GM18526 (cell line): ENCODE data around the gene PCDH15.

Source experiments
- POLR2A ChIP-seq: IDR thresholded peaks from 3 replicates; pipeline ENCODE4 v1.6.1; 2011; ENCODE audit not compliant: insufficient read length; ENCODE audit errors: extremely low read depth

The PCDH15 gene

DNA sequence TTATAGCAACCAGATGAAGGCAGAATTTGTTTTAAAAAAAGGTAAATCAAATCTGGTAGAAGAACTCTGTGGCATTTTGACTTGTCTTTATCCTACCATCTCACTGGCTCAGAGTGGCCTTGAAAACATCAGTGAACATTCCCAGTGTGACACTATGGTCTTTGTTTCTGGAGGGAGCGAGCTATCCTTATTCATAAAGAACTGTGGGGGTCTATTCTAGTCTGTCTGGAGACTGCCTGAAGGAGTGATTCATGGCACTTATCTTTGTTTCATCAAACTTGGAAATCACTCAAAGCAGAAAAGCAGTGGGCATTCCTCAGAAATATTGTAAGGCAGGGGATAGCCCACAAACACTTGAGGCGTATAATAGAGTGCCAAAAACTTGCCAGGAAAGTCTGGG, 719.1 kb downstream of the PCDH15 start:
- no peak for TF ChIP-seq POLR2A

GRCh38 chr10:54067361-54067760, 733.7 kb downstream of the PCDH15 start:
- no peak for TF ChIP-seq POLR2A

DNA sequence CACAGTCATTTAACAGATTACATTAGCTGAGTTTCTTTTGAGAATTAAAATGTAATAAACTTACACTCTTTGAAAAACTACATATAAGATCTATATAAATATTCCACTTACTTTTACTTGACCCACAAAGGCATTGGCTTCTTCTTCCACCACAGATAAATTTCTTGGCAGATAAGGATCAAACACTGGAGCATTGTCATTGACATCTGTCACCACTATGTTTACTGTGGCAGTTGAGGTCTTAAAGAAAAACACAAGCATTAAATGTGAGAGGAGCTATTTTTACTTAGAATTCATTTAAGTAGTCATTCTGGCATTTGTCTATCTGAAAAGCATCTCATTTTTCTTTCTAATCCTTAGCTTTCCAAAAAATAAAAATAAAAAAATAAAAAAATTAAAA, 734.4 kb downstream of the PCDH15 start:
- no peak for TF ChIP-seq POLR2A

DNA sequence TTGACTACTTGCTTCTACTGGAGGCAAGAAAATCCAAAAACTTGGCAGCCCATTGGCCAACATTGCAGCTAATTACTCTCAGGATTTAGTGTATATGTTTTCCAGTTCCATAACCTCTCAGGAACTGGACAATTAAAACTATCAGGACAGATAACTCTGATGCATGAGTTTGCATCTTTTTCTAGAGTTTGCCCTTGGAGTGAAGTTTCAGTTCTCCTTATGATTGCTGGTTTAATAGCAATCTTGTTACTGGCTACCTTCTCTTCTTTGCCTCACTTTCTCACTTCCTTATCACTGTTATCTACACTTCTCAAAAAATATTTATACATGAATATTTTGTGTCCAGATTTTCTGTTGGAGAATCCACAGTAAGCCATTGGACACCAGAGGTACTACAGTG, 735.9 kb downstream of the PCDH15 start:
- no peak for TF ChIP-seq POLR2A

DNA sequence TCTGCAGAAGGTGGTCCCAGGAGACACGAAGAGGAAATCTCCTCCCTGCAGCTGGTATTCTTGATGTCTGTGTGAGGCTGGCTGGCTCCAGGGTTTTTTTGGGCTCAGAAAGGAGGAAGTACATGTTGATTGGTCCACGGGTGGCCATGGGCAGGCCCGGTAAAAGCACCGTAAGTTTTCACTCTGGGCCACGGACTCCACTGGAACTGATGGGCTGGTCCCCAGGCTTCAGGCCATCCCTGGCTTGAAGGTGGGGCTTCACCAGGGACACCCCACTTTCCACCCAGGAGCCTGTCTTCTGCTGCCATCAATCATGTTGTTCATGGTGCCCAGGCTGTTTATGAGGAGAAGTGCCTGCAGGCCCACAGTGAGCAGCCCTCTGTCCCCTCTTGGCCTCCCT, 736.8 kb downstream of the PCDH15 start:
- no peak for TF ChIP-seq POLR2A

- no peak for TF ChIP-seq POLR2A
Observed at GRCh38 chr10:54063514-54063913, 737.5 kb downstream of the PCDH15 start.

- TF ChIP-seq POLR2A, result no peak
Observed at GRCh38 chr10:54060572-54060971, 740.5 kb downstream of the PCDH15 start.

GRCh38 chr10:54057357-54057756, 743.7 kb downstream of the PCDH15 start:
- TF ChIP-seq POLR2A, result no peak

DNA sequence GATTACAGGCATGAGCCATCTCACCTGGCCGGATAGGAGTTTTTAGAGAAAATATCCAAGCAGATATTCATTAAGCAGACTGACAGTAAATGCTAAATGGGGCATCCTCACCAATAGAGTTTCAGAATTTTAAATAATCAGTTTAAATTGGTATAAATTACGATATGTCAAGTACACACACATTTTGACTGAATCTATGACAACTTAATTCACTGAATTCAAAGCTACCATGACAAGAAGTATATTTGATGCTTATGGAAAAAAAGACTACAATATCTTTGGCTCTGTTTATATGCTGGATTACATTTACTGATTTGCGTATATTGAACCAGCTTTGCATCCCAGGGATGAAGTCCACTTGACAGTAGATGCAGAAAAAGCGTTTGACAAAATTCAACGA, 774.7 kb downstream of the PCDH15 start:
- TF ChIP-seq POLR2A, result no peak

DNA sequence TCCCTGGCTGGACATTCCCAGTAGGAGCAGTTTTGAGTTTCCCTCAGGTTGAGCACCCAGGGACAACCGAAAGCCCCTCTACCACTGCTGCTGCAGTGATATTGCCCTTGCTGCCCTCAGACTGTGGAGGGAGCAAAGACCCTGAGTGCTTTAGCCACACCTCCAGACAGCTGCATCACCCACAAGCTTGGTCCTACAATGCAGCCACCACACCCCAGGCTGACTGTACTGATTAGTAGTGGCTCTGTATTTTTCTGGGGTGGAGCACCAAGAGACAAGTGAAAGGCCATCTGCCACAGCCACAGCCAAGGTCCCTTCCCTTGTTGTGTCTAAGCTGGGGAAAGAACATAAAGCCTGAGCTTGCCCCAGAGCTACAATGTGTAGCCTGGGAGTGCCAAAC, 789.9 kb downstream of the PCDH15 start:
- TF ChIP-seq POLR2A, result no peak

- TF ChIP-seq POLR2A, result no peak
Observed at GRCh38 chr10:54010337-54010933, 790.6 kb downstream of the PCDH15 start.

DNA sequence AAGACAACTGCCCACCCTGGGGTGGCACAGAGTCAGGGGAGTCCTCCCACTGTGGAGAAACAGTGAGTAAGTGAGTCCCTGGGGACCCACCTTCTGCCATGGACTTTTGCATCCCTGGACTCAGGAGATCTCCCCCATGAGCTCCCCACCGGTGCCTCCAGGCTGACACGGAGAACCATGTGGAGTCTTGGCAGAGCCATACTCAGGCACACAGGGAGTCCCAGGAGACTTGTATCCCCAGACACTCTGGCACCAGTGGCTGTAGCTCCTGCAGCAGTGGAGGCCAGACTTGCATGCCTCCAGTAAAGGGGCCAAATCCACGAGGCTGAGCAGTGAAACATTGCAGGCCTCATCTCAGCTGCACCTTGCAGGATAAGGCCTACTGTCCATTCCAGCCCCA, 791.4 kb downstream of the PCDH15 start:
- TF ChIP-seq POLR2A, result no peak

- no peak for TF ChIP-seq POLR2A
Observed at GRCh38 chr10:54002077-54002476, 799.0 kb downstream of the PCDH15 start.

GRCh38 chr10:53997953-53998352, 803.1 kb downstream of the PCDH15 start:
- no peak for TF ChIP-seq POLR2A

DNA sequence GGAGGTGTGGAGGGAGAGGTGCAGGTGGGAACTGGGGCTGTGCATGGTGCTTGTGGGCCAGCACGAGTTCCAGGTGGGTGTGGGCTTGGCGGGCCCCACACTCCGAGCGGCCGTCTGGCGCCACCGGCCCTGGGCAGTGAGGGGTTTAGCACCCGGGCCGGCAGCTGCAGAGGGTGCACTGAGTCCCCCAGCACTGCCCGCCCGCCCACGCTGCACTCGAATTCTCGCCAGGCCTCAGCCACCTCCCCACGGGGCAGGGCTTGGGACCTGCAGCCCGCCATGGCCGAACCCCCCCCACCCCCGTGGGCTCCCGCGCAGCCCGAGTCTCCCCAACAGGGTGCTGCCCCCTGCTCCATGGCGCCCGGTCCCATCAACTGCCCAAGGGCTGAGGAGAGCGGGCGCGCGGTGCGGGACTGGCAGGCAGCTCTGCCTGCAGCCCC, 810.2 kb downstream of the PCDH15 start:
- TF ChIP-seq POLR2A, result no peak

DNA sequence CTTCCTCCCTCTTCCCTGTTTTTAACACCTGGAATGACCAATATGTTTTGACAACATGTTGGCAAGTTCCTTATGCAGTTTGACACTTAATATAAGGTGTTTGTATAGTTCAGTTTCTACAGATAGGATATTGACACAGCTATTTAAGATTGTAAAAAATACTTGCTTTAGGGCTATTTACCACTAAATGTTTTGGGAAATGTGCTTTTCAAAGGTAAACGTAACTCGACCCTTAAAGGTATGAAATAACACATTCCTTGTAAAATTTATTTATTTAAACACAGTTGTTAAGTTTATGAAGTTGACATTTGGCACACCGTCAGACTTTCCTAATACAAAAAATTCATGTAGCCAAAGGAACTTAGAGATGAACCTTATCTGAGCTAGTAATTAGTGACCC, 817.6 kb downstream of the PCDH15 start:
- TF ChIP-seq POLR2A, result no peak

DNA sequence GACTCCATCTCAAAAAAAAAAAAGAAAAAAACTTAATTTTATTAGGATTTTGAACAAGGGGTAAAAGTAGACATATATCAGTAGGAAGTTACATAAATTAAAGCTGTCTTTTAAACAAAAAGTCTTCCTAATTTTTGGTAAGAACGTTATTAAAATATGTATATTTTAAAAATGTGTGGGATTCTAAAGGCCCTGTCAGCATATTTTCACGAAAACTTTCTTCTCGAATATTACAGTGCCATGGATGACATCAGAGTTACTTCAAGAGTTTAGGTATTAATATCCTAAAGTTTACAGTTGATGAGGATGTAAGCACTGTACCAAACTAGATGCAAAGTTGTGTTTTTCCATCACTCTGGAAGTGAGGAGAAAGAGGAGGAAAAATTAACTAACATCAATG, 820.8 kb downstream of the PCDH15 start:
- TF ChIP-seq POLR2A, result no peak
